ENCODE results near the gene MPZL1.
A peak's percentile ranks its signal among the peaks of the same experiment; 100 is the strongest.

Gene MPZL1

GRCh38 chr1:167746013-167746672 lies 24.4 kb downstream of the MPZL1 start:
- DNase-seq (ENCODE audit: low read depth): no peak
- H3K4me3 ChIP-seq (ENCODE audit: control insufficient read depth, low read depth, low read length): no peak overlapping the region
- no peak for TF ChIP-seq CTCF (conservative IDR thresholded peaks at IDR 0.05; ENCODE audit: control insufficient read depth, insufficient read depth, low read depth, low read length)

GRCh38 chr1:167746988-167747655 lies 25.3 kb downstream of the MPZL1 start:
- no peak overlapping the region for H3K4me3 ChIP-seq (ENCODE audit: control insufficient read depth, low read depth, low read length)
- DNase-seq (ENCODE audit: low read depth): no peak
- no peak for TF ChIP-seq CTCF (conservative IDR thresholded peaks at IDR 0.05; ENCODE audit: control insufficient read depth, insufficient read depth, low read depth, low read length)

GRCh38 chr1:167747988-167748387 lies 26.2 kb downstream of the MPZL1 start:
- H3K4me3 ChIP-seq (ENCODE audit: control insufficient read depth, low read depth, low read length): no peak overlapping the region
- TF ChIP-seq CTCF (conservative IDR thresholded peaks at IDR 0.05; ENCODE audit: control insufficient read depth, insufficient read depth, low read depth, low read length): no peak
- DNase-seq (ENCODE audit: low read depth): peak; percentile 48

- DNase-seq (ENCODE audit: low read depth): no peak
- no peak for TF ChIP-seq CTCF (conservative IDR thresholded peaks at IDR 0.05; ENCODE audit: control insufficient read depth, insufficient read depth, low read depth, low read length)
- H3K4me3 ChIP-seq (ENCODE audit: control insufficient read depth, low read depth, low read length): no peak overlapping the region
Measured at GRCh38 chr1:167748906-167749305, 27.1 kb downstream of the MPZL1 start.

GRCh38 chr1:167749741-167750140 lies 28.0 kb downstream of the MPZL1 start:
- H3K4me3 ChIP-seq (ENCODE audit: control insufficient read depth, low read depth, low read length): no peak overlapping the region
- TF ChIP-seq CTCF (conservative IDR thresholded peaks at IDR 0.05; ENCODE audit: control insufficient read depth, insufficient read depth, low read depth, low read length): no peak
- no peak for DNase-seq (ENCODE audit: low read depth)

- no peak for DNase-seq (ENCODE audit: low read depth)
- no peak overlapping the region for H3K4me3 ChIP-seq (ENCODE audit: control insufficient read depth, low read depth, low read length)
- no peak for TF ChIP-seq CTCF (conservative IDR thresholded peaks at IDR 0.05; ENCODE audit: control insufficient read depth, insufficient read depth, low read depth, low read length)
Measured at GRCh38 chr1:167750641-167751040, 28.9 kb downstream of the MPZL1 start.

Measured in fibroblast of mammary gland (primary cell).